Sigmoid colon (tissue), 7 donors: ENCODE results near the gene VASP. TPM values are rescaled to one million over a fixed set of nuclear protein-coding genes. Genes with fewer than 3 reads are reported as not detected.

Experiments
- DNase-seq: peaks from one replicate; pipeline ENCODE4 v3.0.0-alpha.2; 2019
- H3K27ac ChIP-seq, 4 donors: fragments of 200-600 bp; sonication (generic); one replicate each; pipeline ENCODE4 v1.5.1; 2016 to 2019; ENCODE audit warnings: mild to moderate bottlenecking in 1 of 4
- H3K27me3 ChIP-seq, 3 donors: fragments of 200-600 bp; sonication (generic); one replicate each; pipeline ENCODE4 v1.5.1; 2019; ENCODE audit warnings: mild to moderate bottlenecking in 1 of 3
- H3K36me3 ChIP-seq, 4 donors: fragments of 200-600 bp; sonication (generic); one replicate each; pipeline ENCODE4 v1.5.1; 2016 to 2019
- H3K4me1 ChIP-seq, 4 donors: fragments of 200-600 bp; sonication (generic); one replicate each; pipeline ENCODE4 v1.5.1; 2017 to 2019
- H3K4me3 ChIP-seq, 4 donors: fragments of 200-600 bp; sonication (generic); one replicate each; pipeline ENCODE4 v1.5.1; 2017 to 2019; ENCODE audit warnings: mild to moderate bottlenecking in 2 of 4, moderate library complexity in 1 of 4
- H3K9me3 ChIP-seq, 4 donors: fragments of 200-600 bp in 3 of 4; sonication (generic) in 3 of 4; one replicate each; pipeline versions ENCODE4 v1.5.1 to v1.6.1; 2013 to 2019
- CTCF ChIP-seq, 4 experiments: fragments of 450-650 bp in 3 of 4; fragments of 200-600 bp in 1 of 4; IDR thresholded peaks; one replicate each; pipeline ENCODE4 v1.5.1; 2016 to 2019; ENCODE audit warnings: antibody characterized with exemption in 4 of 4, mild to moderate bottlenecking in 3 of 4, moderate library complexity in 2 of 4
- EP300 ChIP-seq, 4 donors: sonication (generic); formaldehyde crosslinking; IDR thresholded peaks; one replicate each; pipeline ENCODE4 v1.6.1; 2017; ENCODE audit warnings: antibody characterized with exemption in 4 of 4
- POLR2A ChIP-seq, 2 donors: fragments of 450-650 bp; IDR thresholded peaks; one replicate each; pipeline ENCODE4 v1.6.1; 2016; ENCODE audit warnings: antibody characterized with exemption in 2 of 2, mild to moderate bottlenecking in 2 of 2, moderate library complexity in 2 of 2
- POLR2AphosphoS5 ChIP-seq, 4 donors: sonication (generic); formaldehyde crosslinking; IDR thresholded peaks; one replicate each; pipeline ENCODE4 v1.6.1; 2017; ENCODE audit warnings: antibody characterized with exemption in 4 of 4
- WGBS, 2 donors: extraction: QIAGEN DNeasy Blood & Tissue Kit; methylation state at CpG; one replicate each; pipeline ENCODE4 v1.1.7; 2013; 5-methylcytosine and 5-hydroxymethylcytosine counted together
- intact Hi-C: fragments of 100-400 bp; cut with DNase I; formaldehyde crosslinking; loops from one replicate; pipeline ENCODE4 v1.15.1; 2023
- polyA plus RNA-seq, 3 donors: library from polyadenylated mRNA; stranded (reverse); fragments of 200-250 nt; gene quantifications; one replicate each; pipeline ENCODE4 v1.2.3, GENCODE V29; 2013
- total RNA-seq, 4 donors: library from RNA; depleted of rRNA; stranded (reverse); fragments of >200 nt; gene quantifications; one replicate each; pipeline ENCODE4 v1.1.0, GENCODE V29; 2016
- donor health status: healthy with polysubstance abuse.
- donor health status: Bipolar disorder and iron deficiency.
- donor health status: healthy.

The VASP gene
- total and polyA plus RNA-seq, 7 donors: 101 to 223 (median 160) TPM

GRCh38 chr19:45502111-45502510 is 5.2 kb upstream of the VASP start:
- no peaks in the 10 kb centered on the region for H3K9me3 ChIP-seq
- no peaks in the 10 kb centered on the region for H3K36me3 ChIP-seq
- intact Hi-C loops: loop anchor here (10.0 kb wide), 2 partner anchors 283 to 747 kb away; partner anchors contain the start of gene DMPK
- TF ChIP-seq CTCF (IDR thresholded peaks at IDR 0.05): no peak
- no peak for TF ChIP-seq EP300 (IDR thresholded peaks at IDR 0.05)
- TF ChIP-seq POLR2A (IDR thresholded peaks at IDR 0.05): no peak
- no peak for TF ChIP-seq POLR2AphosphoS5 (IDR thresholded peaks at IDR 0.05)
- H3K27ac ChIP-seq: no peak overlapping the region
- H3K4me3 ChIP-seq: no peak overlapping the region
- no peak for DNase-seq
- WGBS, 2 donors: 75 to 78% methylated on average over 5 of the region's 5 CpGs
- H3K4me1 ChIP-seq: peaks cover 0 to 28% (median 26%) of the 10 kb centered on the region in 4 donors
- H3K27me3 ChIP-seq: peaks cover 4 to 35% (median 11%) of the 10 kb centered on the region in 3 donors

DNA sequence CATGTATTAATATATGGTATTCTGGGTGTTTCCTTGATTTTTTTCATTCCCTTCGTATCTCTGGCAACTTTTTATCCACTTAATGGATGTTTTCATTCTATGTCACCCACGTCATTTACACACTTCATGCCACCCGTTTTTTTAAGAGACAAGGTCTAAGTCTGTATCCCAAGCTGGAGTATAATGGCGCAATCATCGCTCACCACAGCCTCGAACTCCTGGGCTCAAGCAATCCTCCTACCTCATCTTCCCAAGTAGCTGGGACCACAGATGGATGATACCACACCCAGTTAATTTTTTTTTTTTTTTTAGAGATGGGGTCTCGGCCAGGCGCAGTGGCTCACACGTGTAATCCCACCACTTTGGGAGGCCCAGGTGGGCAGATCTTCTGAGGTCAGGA is 3.4 kb upstream of the VASP start:
- intact Hi-C loops: loop anchor here (10.0 kb wide), 2 partner anchors 281 to 749 kb away; partner anchors contain the start of gene DMPK
- no peak overlapping the region for H3K4me3 ChIP-seq
- H3K27ac ChIP-seq: no peak overlapping the region
- DNase-seq: no peak
- 88 to 90% methylated on average over 9 of the region's 9 CpGs for WGBS, 2 donors
- H3K9me3 ChIP-seq: no peaks in the 10 kb centered on the region
- H3K36me3 ChIP-seq: no peaks in the 10 kb centered on the region
- H3K27me3 ChIP-seq: peaks cover 4 to 28% (median 11%) of the 10 kb centered on the region in 3 donors
- peaks cover 0 to 12% (median 10%) of the 10 kb centered on the region in 4 donors for H3K4me1 ChIP-seq
- no peak for TF ChIP-seq EP300 (IDR thresholded peaks at IDR 0.05)
- TF ChIP-seq CTCF (IDR thresholded peaks at IDR 0.05): no peak
- no peak for TF ChIP-seq POLR2AphosphoS5 (IDR thresholded peaks at IDR 0.05)
- TF ChIP-seq POLR2A (IDR thresholded peaks at IDR 0.05): no peak

- Histone ChIP-seq H3K4me1 (peaks cover 0 to 16% (median 14%) of the 10 kb centered on the region in 4 donors), H3K9me3 (no peaks in the 10 kb centered on the region), H3K4me3 (no peak overlapping the region), H3K27me3 (peaks cover 0 to 13% (median 0%) of the 10 kb centered on the region in 3 donors), H3K36me3 (no peaks in the 10 kb centered on the region), H3K27ac (peak overlapping the region; percentile 94 to 99 (median 98))
- TF ChIP-seq POLR2A (IDR thresholded peaks at IDR 0.05): no peak
- TF ChIP-seq POLR2AphosphoS5 (IDR thresholded peaks at IDR 0.05): no peak
- no peak for DNase-seq
- intact Hi-C loops: loop anchor here (10.0 kb wide), 2 partner anchors 279 to 751 kb away; partner anchors contain the start of gene DMPK
- 82 to 90% methylated on average over 8 of the region's 8 CpGs for WGBS, 2 donors
Observed at GRCh38 chr19:45505151-45505995, 1.9 kb upstream of the VASP start.

- H3K27me3 ChIP-seq: peaks cover 0 to 8% (median 0%) of the 10 kb centered on the region in 3 donors
- intact Hi-C loops: loop anchor here (10.0 kb wide), 2 partner anchors 279 to 751 kb away; partner anchors contain the start of gene DMPK
- H3K36me3 ChIP-seq: no peaks in the 10 kb centered on the region
- peaks cover 0 to 21% (median 19%) of the 10 kb centered on the region in 4 donors for H3K4me1 ChIP-seq
- no peak for DNase-seq
- peak overlapping the region in 3 of 4 donors; percentile 99 to 100 (median 100) for H3K4me3 ChIP-seq
- no peaks in the 10 kb centered on the region for H3K9me3 ChIP-seq
- TF ChIP-seq EP300 (IDR thresholded peaks at IDR 0.05) (no peak), POLR2A (IDR thresholded peaks at IDR 0.05) (no peak), CTCF (IDR thresholded peaks at IDR 0.05) (no peak), POLR2AphosphoS5 (IDR thresholded peaks at IDR 0.05) (no peak)
- H3K27ac ChIP-seq: peak overlapping the region; percentile 94 to 99 (median 98)
- 33 to 70% methylated on average over 5 of the region's 5 CpGs for WGBS, 2 donors
Observed at GRCh38 chr19:45505996-45506245, 1.4 kb upstream of the VASP start.

GRCh38 chr19:45506246-45506988 is 862 bp upstream of the VASP start:
- Histone ChIP-seq H3K4me3 (peak overlapping the region; percentile 83 to 100 (median 100)), H3K27ac (peak overlapping the region; percentile 94 to 99 (median 98)), H3K9me3 (no peaks in the 10 kb centered on the region), H3K27me3 (peaks cover 0 to 4% (median 0%) of the 10 kb centered on the region in 3 donors), H3K36me3 (no peaks in the 10 kb centered on the region), H3K4me1 (peaks cover 0 to 26% (median 24%) of the 10 kb centered on the region in 4 donors)
- intact Hi-C loops: loop anchor here (10.0 kb wide), 2 partner anchors 278 to 752 kb away; partner anchors contain the start of gene DMPK
- WGBS, 2 donors: 1% methylated on average over 47 of the region's 47 CpGs
- peak in 1 of 4 experiments; percentile 26 for TF ChIP-seq CTCF (IDR thresholded peaks at IDR 0.05)
- TF ChIP-seq EP300 (IDR thresholded peaks at IDR 0.05): peak in 1 of 4 donors; percentile 1
- TF ChIP-seq POLR2AphosphoS5 (IDR thresholded peaks at IDR 0.05): peak; percentile 88 to 93 (median 92)
- TF ChIP-seq POLR2A (IDR thresholded peaks at IDR 0.05): peak; percentile 86 to 94
- DNase-seq: peak; percentile 98
